ENCODE measurements around the gene LRRC38. TPM values are rescaled to one million over a fixed set of nuclear protein-coding genes. Genes with fewer than 3 reads are reported as not detected.

LRRC38 gene
- total RNA-seq, 1 donor from 2014 or later, result not detected

DNA sequence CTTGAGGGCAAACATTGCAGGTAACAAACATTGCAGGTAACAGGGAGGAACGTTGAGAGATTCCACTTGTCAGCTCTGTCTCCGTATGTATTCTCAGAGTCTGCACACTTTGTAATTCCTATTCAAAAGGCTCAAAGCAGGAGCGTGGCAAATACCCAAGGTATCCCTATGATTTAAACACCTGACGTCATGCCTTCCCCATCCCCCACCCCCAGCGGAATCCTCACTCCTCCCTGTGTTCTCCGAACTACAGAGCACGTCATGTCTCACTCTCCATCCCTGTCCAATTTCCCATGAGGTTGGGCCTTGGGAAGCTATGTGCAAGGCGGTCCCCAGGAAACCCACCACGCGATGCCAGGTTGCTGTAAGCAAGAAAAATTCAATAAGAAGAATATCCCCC lies 2.8 kb upstream of the LRRC38 start:
- DNase-seq, result no peak

DNA sequence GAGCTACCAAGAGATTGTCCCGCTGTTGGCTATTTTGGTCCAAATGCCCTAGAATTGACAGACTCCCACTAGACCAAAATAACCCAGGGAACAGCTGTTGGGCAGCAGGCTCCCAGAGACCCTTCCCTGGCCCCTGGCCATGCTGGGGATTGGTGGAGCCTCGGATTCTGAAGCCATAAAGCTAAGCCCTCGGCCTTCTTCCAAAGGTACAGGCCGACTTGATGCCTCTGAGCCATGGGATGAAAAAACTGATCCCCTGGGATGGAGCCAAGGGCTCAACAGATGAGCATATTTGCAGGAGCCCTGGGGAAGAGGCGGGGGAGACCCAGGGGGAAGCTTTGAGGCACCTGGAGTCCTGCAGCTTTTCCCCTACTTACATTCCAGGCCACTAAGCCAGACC lies 1.0 kb upstream of the LRRC38 start:
- no peak for DNase-seq

DNA sequence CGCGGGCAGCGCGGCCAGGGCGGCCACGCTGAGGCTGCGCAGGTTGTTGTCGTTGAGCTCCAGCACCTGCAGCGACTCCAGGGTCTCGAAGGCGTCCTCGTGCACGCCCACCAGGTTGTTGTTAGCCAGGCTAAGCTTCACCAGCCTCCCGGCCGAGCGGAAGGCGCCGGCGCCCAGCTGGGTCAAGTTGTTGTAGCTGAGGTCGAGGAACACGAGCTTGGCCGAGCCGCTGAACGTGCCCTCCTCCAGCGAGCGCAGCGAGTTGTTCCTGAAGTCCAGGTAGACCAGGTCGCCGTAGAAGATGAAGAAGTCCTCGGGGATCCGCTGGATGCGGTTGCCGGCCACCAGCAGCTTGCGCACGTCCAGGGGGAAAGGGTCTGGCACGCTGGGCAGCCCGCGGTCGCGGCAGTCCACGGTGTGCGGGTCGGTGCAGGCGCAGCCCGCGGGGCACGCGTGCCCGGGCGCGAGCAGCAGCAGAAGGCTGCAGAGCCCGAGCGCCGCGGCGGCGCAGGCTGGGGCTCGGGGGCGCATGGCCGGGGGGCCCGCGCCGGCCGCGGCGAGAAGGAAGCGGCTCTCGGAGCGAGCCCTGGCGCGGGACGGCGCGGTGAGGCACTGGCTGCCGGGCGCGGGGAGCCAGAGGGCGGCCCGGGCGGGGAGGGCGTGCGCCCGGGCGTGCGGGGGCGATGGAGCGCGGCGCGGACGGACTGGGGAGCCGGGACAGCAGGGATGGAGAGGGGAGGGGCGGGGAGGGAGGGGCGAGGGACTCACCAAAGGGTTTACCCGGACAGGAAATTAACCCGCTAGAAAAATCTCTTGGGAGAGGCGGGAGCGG lies 524 bp downstream of the LRRC38 start:
- no peak for DNase-seq

DNA sequence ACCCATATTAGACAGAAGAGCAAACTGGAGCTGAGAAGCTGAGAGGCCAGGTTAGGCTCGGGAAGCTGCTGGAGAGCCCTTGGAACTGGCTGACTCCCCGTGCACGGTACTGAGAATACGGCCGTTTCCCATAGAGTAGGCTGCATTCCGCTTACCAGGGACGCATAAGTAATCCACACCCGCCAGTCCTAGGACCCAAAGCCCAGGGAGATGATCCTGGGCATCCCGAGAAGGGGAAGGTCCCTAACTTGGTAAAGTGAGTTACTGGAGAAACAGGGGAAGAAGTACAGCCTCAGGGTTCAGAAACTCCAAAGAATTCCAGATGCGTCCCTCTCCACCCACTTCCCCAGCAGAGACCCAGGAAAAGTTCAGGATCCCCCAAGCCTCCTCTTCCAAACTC lies 1.3 kb downstream of the LRRC38 start:
- DNase-seq, result no peak

GRCh38 chr1:13510499-13510898 lies 3.3 kb downstream of the LRRC38 start:
- no peak for DNase-seq

DNA sequence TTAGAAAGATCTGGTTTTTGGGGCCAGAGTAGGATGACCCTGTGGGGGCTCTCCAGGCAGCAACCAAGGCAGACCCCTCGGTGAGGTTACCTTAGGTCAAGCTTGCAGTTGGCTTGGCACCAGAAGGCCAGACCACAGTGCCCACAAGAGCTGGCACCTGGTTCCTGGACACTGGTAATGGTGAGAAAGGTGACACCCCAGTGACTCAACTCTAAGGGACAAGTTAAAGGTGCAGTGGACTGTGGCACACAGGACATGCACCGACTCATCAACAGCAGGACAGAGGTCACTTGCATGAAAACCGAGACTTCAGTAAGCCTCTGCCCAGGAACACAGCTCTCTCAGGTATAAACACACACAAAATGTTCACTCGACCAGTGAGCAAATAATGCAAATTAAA lies 6.7 kb downstream of the LRRC38 start:
- no peak for DNase-seq

DNA sequence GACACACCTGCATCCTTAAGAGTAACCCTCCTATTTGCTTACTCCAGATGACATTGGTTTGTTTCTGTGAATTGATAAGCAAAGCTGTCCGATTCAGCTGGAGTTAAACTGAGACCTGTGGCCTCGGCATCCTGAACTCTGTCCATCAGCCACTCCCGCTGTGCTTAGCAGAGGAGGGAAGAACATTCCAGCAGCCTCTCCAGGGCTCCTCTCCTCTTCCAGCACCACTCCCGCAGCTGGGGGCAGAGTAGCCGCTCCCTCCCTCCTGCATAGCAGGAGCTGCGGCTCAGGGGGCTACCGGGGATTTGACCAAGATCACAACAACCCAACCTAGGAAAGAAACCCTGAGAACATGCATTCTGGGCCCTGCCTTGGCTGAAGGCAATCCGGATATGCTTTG lies 8.8 kb downstream of the LRRC38 start:
- DNase-seq, result no peak

DNA sequence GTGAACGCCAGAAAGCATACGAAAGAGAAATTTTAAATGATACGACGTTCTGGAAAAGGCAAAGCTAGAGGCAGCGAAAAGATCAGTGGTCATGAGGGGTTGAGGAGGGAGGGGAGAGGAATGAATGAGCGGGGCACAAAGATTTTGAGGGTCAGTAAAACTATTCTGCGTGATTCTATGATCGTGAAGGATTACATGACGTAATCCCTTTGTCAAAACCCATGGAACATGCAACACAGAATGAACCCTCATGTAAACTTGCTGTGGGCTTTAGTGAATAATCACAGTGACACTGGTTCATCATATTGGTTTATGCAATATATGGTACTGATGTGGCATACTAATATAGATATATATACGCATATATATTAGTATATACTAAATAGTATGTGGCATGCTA lies 13.0 kb downstream of the LRRC38 start:
- no peak for DNase-seq

- no peak for DNase-seq
Measured at GRCh38 chr1:13499422-13499821, 14.4 kb downstream of the LRRC38 start.

GRCh38 chr1:13498553-13498952 lies 15.2 kb downstream of the LRRC38 start:
- no peak for DNase-seq

- no peak for DNase-seq
Measured at GRCh38 chr1:13495186-13495585, 18.6 kb downstream of the LRRC38 start.

- no peak for DNase-seq
Measured at GRCh38 chr1:13494712-13495111, 19.1 kb downstream of the LRRC38 start.

DNA sequence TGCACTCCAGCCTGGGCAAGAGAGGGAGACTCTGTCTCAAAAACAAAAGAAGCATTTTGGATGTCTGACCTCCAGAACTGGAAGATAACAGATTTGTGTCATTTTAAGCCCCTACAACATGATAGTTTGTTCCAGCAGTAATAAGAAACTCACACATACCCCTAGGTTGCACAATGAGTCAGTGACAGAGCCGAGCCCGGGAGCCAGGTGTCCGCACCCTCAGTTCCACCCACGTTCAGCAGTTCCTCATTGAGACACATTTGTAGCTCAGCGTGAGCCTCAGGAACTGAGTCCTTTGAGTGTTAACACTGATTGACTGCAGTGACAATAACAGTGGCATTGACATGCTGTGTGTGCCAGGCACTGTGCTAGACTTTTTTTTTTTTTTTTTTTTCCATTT lies 19.8 kb downstream of the LRRC38 start:
- no peak for DNase-seq

DNA sequence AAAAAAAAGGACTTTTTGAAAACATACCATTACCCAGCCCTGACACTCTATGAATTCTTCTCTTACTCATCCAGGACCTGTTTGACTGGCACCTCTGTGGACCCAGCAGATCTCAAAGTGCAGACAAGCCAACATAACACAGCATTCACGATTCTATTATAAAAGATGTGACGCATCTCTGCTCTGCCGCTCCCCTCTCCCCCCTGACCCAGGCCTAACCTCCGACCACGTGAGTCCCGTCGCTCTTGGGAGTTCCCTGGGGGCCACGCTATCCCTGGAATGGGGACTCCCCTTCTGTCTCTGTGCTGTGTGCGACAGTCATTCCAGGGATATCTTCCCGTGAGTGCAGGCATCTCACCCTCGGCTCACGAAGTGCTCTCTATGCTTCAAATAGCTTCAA lies 21.1 kb downstream of the LRRC38 start:
- DNase-seq, result no peak

DNA sequence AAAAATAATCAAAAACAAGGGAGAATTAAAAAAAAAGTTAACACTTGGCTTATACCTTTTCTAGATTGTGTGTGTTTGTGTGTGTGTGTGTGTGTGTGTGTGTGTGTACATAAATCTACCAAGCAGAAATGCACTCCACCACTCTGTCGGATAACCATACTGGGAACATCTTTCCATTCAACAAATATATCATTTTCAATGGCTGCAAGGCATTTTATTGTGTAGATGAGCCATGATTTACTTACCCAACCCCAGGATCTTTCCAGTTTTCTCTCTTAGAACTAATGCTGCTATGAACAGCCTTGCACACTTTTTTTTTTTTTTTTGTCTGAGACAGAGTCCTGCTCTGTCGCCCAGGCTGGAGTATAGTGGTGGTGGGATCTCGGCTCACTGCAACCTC lies 25.8 kb downstream of the LRRC38 start:
- no peak for DNase-seq

DNA sequence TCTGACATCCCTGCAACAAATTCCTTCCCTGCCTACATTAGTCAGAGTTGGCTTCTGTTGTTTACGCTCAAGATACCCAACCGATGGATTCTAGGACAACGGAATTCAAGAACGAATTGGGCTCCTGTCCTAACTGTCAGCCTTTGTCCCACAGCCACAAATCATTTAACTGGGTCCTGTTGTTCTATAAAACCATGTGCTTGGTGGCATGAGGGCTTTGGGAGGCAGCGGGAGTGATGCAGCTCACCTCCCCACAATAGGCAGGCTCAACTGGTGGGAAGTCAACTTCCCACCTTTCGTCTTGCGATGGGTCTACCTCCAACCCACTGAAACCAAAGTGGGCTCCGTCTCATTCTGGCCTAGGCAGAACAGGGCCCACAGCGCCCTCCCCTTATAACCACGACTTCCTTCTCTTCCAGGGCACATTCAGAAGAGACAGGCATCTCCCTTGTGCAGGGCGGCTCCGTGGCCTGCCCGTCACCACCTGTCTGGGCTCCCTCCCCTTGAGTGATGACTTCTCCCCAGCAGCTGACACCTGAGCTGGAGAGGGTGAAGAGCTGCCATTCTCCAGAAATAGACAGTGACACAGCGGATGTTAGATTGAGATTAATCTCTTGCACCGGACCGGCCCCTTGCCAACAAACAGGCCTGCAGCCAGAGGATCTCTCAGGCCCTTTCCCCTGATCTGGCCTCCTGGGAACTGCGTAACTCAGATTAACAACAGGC lies 26.5 kb downstream of the LRRC38 start:
- DNase-seq, result no peak

DNA sequence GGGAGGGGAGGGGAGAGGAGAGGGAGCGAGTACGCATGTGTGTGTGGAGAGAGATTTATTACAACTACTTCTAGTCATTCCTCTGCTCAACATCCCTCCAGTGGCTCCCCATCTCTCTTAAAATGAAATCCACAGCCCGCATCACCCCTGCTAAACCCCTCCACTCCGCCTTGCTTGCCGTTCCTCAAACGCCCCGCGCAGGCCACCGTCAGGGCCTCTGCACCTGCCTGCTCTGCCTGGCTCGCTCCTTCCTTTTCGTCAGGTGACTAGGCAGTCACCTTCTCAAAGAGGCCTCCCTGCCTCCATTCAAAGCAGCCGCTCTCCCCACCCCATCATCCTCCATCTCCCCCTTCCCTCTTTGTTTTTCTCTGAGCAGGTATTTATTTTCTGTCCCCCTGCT lies 29.9 kb downstream of the LRRC38 start:
- no peak for DNase-seq

DNA sequence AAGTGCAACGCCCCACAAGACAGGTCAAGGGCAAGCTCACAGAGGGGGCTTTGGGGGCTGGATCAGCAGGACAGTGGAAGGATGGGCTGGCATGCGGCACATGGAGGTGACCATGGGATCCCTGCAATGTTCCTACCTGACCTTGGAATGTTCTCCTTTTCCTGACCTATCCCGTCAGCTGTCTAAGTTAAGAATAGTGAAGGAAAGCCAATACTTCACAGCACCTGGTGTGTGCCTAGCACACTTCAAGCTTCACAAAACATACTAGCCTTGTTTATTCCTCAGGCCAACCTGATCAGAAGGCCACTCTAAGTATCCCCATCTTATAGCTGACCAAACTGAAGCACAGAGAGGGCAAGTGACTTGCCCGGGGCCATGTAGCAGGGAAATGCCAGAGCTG lies 31.2 kb downstream of the LRRC38 start:
- no peak for DNase-seq

DNA sequence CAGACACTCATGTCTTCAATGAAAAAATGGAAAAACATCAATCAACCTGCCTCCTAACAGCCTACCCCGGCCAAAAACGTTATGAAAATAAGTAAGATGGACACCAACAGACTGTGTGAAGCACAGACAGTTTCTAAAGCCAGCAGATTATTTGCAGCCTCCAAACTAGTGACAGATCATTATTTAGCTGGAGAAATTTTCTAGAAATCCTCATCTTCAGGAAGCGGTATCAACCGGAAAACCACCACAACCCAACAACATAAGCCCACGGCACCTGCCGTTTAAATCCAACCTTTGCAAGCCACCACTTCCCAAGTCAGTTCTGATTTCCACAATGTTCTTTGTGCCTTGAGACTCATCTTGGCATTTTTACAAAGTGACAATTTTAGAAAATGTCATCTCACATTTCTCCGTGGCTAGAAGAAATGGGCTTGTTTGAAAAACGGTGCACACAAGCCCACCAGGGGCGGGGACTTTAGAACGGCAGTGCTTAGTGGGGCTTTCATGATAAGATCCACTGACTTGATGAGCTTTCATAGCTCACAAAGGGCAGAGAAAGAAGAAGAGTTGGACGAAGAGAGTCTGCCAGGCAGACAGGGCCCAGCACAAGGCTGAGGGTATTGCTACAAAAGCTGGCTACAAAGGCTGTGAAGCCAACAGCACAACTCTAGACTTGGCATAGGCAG lies 34.5 kb downstream of the LRRC38 start:
- no peak for DNase-seq

DNA sequence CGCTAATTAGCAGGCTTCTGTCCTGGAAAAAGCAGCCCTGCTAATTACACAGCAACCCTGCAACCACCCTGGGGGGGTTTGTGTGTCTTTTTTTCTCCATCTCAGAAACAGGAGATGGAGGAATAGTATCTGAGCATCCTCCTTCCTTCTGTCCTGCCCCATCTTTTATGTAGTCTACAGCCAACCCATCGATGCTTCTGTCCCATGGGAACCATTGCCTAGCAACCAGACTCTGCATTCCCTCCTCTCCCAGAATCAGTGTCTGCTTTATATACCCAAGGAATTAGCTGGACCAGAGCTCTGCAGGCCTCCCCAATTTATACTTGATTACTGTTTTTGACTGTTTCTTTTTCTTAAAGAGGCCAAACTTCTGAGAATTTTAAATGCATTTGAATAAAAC lies 35.1 kb downstream of the LRRC38 start:
- DNase-seq, result no peak

- no peak for DNase-seq
Measured at GRCh38 chr1:13469343-13469742, 44.5 kb downstream of the LRRC38 start.

DNA sequence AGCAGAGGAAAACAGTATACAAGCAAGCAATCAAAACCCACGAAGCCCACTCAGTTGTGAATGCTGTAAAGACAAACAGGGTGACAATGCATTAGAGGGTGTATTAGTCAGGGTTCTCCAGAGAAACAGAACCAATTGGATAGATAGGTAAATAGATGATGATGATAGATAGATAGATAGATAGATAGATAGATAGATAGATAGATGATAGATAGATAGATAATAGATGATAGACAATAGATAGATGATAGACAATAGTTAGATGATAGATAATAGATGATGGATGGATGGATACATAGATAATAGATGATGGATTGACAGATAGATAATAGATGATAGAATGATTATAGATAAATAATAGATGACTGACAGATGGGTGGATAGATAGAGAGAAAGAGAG lies 48.3 kb downstream of the LRRC38 start:
- no peak for DNase-seq

DNA sequence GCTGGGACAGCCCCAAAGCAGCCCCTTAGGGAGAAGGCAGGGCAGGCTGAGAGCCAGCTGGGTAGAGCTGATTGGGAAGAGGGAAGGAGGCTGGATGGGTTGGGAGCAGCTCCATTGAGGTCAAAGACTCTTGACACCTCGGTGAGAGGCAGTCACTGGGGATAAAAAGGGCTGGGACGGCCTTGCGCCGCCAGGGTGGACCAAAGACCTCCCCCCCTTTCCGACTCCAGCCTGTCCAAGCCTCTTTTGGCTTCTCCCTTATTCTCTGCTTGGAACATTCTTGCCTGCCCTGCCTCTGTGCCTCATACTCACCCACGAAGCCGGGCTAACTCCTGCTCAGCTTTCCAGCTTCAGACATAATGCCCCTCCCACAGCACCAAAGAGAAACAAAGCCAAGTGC lies 51.1 kb downstream of the LRRC38 start:
- no peak for DNase-seq

GRCh38 chr1:13461977-13462376 lies 51.8 kb downstream of the LRRC38 start:
- no peak for DNase-seq
